Mesendoderm (in vitro differentiated cells): ENCODE measurements around the gene ZSCAN26. TPM values are rescaled to one million over a fixed set of nuclear protein-coding genes. Genes with fewer than 3 reads are reported as not detected.

Source experiments
- DNase-seq: peaks from one replicate; pipeline ENCODE4 v3.0.0; 2013
- H2AK5ac ChIP-seq: 2 replicates; pipeline ENCODE4 v1.6.1; 2013; ENCODE audit warnings: low read length, inconsistent platforms
- H2BK120ac ChIP-seq: 2 replicates; pipeline ENCODE4 v1.6.1; 2013; ENCODE audit warnings: low read depth, mild to moderate bottlenecking, low read length, moderate library complexity, mixed read lengths
- H2BK15ac ChIP-seq: replicated peaks from 2 replicates; pipeline ENCODE4 v1.6.1; 2013; ENCODE audit warnings: low read depth, mild to moderate bottlenecking, moderate library complexity
- H2BK5ac ChIP-seq: 2 replicates; pipeline ENCODE4 v1.6.1; 2013; ENCODE audit warnings: low read length, inconsistent platforms
- H3K18ac ChIP-seq: 2 replicates; pipeline ENCODE4 v1.6.1; 2013; ENCODE audit warnings: mild to moderate bottlenecking, low read length, mixed read lengths
- H3K23ac ChIP-seq: one replicate; pipeline ENCODE4 v1.6.1; 2013; ENCODE audit warnings: low read length
- H3K27ac ChIP-seq: 2 replicates; pipeline ENCODE4 v1.5.1; 2013; ENCODE audit warnings: low read depth, mild to moderate bottlenecking, inconsistent platforms, low read length, moderate library complexity
- H3K27me3 ChIP-seq: 2 replicates; pipeline ENCODE4 v1.6.1; 2013; ENCODE audit warnings: low read length, control low read depth, mild to moderate bottlenecking, inconsistent platforms; ENCODE audit not compliant: insufficient read depth, poor library complexity
- H3K36me3 ChIP-seq: 2 replicates; pipeline ENCODE4 v1.6.1; 2013; ENCODE audit warnings: low read length, inconsistent platforms; ENCODE audit not compliant: control insufficient read depth, insufficient read depth
- H3K4ac ChIP-seq: one replicate; pipeline ENCODE4 v1.6.1; 2013; ENCODE audit warnings: low read depth, mild to moderate bottlenecking, low read length, moderate library complexity
- H3K4me1 ChIP-seq: 2 replicates; pipeline ENCODE4 v1.6.1; 2013; ENCODE audit warnings: low read depth, low read length, inconsistent platforms; ENCODE audit not compliant: control insufficient read depth
- H3K4me2 ChIP-seq: 2 replicates; pipeline ENCODE4 v1.6.1; 2013; ENCODE audit warnings: low read length
- H3K4me3 ChIP-seq: 2 replicates; pipeline ENCODE4 v1.5.1; 2013; ENCODE audit warnings: mild to moderate bottlenecking, low read length
- H3K56ac ChIP-seq: one replicate; pipeline ENCODE4 v1.6.1; 2013; ENCODE audit warnings: low read length
- H3K79me1 ChIP-seq: 2 replicates; pipeline ENCODE4 v1.6.1; 2013; ENCODE audit warnings: low read length, inconsistent platforms
- H3K79me2 ChIP-seq: 2 replicates; pipeline ENCODE4 v1.6.1; 2013; ENCODE audit warnings: mild to moderate bottlenecking, low read length; ENCODE audit not compliant: control insufficient read depth, insufficient read depth
- H3K9ac ChIP-seq: 2 replicates; pipeline ENCODE4 v1.6.1; 2013; ENCODE audit warnings: low read length, inconsistent platforms
- H4K5ac ChIP-seq: one replicate; pipeline ENCODE4 v1.6.1; 2013; ENCODE audit warnings: low read length
- H4K8ac ChIP-seq: one replicate; pipeline ENCODE4 v1.6.1; 2013; ENCODE audit warnings: low read depth, mild to moderate bottlenecking, control low read depth, low read length, moderate library complexity
- WGBS: extraction: QIAGEN DNeasy Blood & Tissue Kit; methylation state at CpG from one replicate; pipeline ENCODE4 v1.1.7; 2013; ENCODE audit warnings: low lambda C conversion rate, missing lambda C conversion rate; ENCODE audit not compliant: insufficient coverage; ENCODE audit errors: extremely low coverage; 5-methylcytosine and 5-hydroxymethylcytosine counted together
- polyA plus RNA-seq, 2 experiments: library from polyadenylated mRNA; stranded (reverse); fragments of 200-250 nt; gene quantifications; one replicate each; pipeline ENCODE4 v1.2.3, GENCODE V29; 2013

ZSCAN26 gene
- 8.0 TPM for polyA plus RNA-seq (2013, experiment 1 of 2)
- 8.4 TPM for polyA plus RNA-seq (2013, experiment 2 of 2)

- no peak within 1 kb of the TSS for H2BK5ac ChIP-seq
- peak; percentile 96 for DNase-seq
- H3K79me1 ChIP-seq: peaks cover 2% of the 10 kb centered on the region
- WGBS: no CpG with 5 or more reads among the region's 32 CpGs
- H4K8ac ChIP-seq: no peak within 1 kb of the TSS
- peak within 1 kb of the TSS; percentile 32 for H3K4me3 ChIP-seq
- H3K79me2 ChIP-seq: peaks cover 6% of the 10 kb centered on the region
- H3K56ac ChIP-seq: peak within 1 kb of the TSS; percentile 74
- H2AK5ac ChIP-seq: no peak within 1 kb of the TSS
- H3K9ac ChIP-seq: peak within 1 kb of the TSS; percentile 65
- H2BK15ac ChIP-seq: no peak within 1 kb of the TSS
- peaks cover under 1% of the 10 kb centered on the region for H3K36me3 ChIP-seq
- no peak within 1 kb of the TSS for H4K5ac ChIP-seq
- peak within 1 kb of the TSS; percentile 93 for H3K4me2 ChIP-seq
- H3K27me3 ChIP-seq: no peaks in the 10 kb centered on the region
- H3K4ac ChIP-seq: no peak within 1 kb of the TSS
- H3K18ac ChIP-seq: peak within 1 kb of the TSS; percentile 24
- no peaks in the 10 kb centered on the region for H3K4me1 ChIP-seq
- no peak within 1 kb of the TSS for H3K23ac ChIP-seq
- H2BK120ac ChIP-seq: no peak within 1 kb of the TSS
- peak within 1 kb of the TSS; percentile 18 for H3K27ac ChIP-seq
Observed at GRCh38 chr6:28266962-28267694, at the start of gene ZSCAN26. Gene ZSCAN26 (plus strand): TSS chr6:28267143. CDS start chr6:28271920, 4,777 bp downstream.

GRCh38 chr6:28217890-28218289 is 49.1 kb upstream of the ZSCAN26 start:
- Histone ChIP-seq H3K4me2 (no peak overlapping the region), H3K36me3 (no peaks in the 10 kb centered on the region), H4K5ac (no peak overlapping the region), H3K27me3 (peaks cover 7% of the 10 kb centered on the region), H3K79me2 (no peaks in the 10 kb centered on the region), H3K56ac (no peak overlapping the region), H2BK5ac (no peak overlapping the region), H3K4me1 (no peaks in the 10 kb centered on the region), H2AK5ac (no peak overlapping the region), H3K9ac (no peak overlapping the region), H4K8ac (no peak overlapping the region), H3K79me1 (no peaks in the 10 kb centered on the region), H3K27ac (no peak overlapping the region), H2BK120ac (no peak overlapping the region), H3K18ac (no peak overlapping the region), H3K23ac (no peak overlapping the region), H3K4ac (no peak overlapping the region), H3K4me3 (no peak overlapping the region), H2BK15ac (no peak overlapping the region)
- no CpG with 5 or more reads among the region's 12 CpGs for WGBS
- no peak for DNase-seq

- Histone ChIP-seq H3K27ac (no peak overlapping the region), H3K4me1 (no peaks in the 10 kb centered on the region), H2BK120ac (no peak overlapping the region), H4K5ac (no peak overlapping the region), H2BK15ac (no peak overlapping the region), H2BK5ac (no peak overlapping the region), H3K36me3 (no peaks in the 10 kb centered on the region), H3K4ac (peak overlapping the region; percentile 90), H3K27me3 (peaks cover 7% of the 10 kb centered on the region), H3K79me1 (no peaks in the 10 kb centered on the region), H3K23ac (no peak overlapping the region), H3K56ac (peak overlapping the region; percentile 76), H3K79me2 (no peaks in the 10 kb centered on the region), H3K18ac (peak overlapping the region; percentile 96), H3K4me2 (peak overlapping the region; percentile 70), H4K8ac (peak overlapping the region; percentile 95), H3K4me3 (peak overlapping the region; percentile 30), H3K9ac (peak overlapping the region; percentile 64), H2AK5ac (no peak overlapping the region)
- WGBS: no CpG with 5 or more reads among the region's 56 CpGs
- peak; percentile 64 for DNase-seq
Observed at GRCh38 chr6:28218312-28219248, 48.4 kb upstream of the ZSCAN26 start.

GRCh38 chr6:28220257-28221133 is 46.4 kb upstream of the ZSCAN26 start:
- no peak for DNase-seq

More at GRCh38 chr6:28220257-28221133, 46.4 kb upstream of the ZSCAN26 start:
- Histone ChIP-seq H3K4me2 (no peak overlapping the region), H3K4ac (no peak overlapping the region), H4K8ac (no peak overlapping the region), H3K9ac (no peak overlapping the region), H3K79me1 (peaks cover 1% of the 10 kb centered on the region), H3K18ac (no peak overlapping the region), H3K36me3 (no peaks in the 10 kb centered on the region), H3K27me3 (peaks cover 7% of the 10 kb centered on the region), H3K56ac (no peak overlapping the region), H2BK15ac (no peak overlapping the region), H2BK5ac (no peak overlapping the region), H4K5ac (no peak overlapping the region), H3K79me2 (peaks cover 2% of the 10 kb centered on the region), H3K4me1 (no peaks in the 10 kb centered on the region), H3K4me3 (no peak overlapping the region), H3K27ac (no peak overlapping the region), H2AK5ac (no peak overlapping the region), H2BK120ac (no peak overlapping the region), H3K23ac (no peak overlapping the region)
- no CpG with 5 or more reads among the region's 6 CpGs for WGBS
